ENCODE measurements around the gene KDM3A.

The KDM3A gene

GRCh38 chr2:86440631-86441391, at the start of gene KDM3A:
Gene KDM3A, plus strand, starts transcription at chr2:86441371. Its CDS starts 677 bp downstream, at chr2:86442048.
- peak; percentile 97 for DNase-seq

GRCh38 chr2:86392873-86393518, 48.2 kb upstream of the KDM3A start:
- DNase-seq: no peak

- no peak for DNase-seq
These were observed 47.4 kb upstream of the KDM3A start for GRCh38 chr2:86393521-86394491.

- peak; percentile 2 for DNase-seq
These were observed 44.8 kb upstream of the KDM3A start for GRCh38 chr2:86396291-86396785.

GRCh38 chr2:86397986-86398385, 43.2 kb upstream of the KDM3A start:
- no peak for DNase-seq

GRCh38 chr2:86398500-86399474, 42.4 kb upstream of the KDM3A start:
- no peak for DNase-seq

GRCh38 chr2:86400321-86400720, 40.9 kb upstream of the KDM3A start:
- no peak for DNase-seq

GRCh38 chr2:86410581-86410980, 30.6 kb upstream of the KDM3A start:
- DNase-seq: no peak

- no peak for DNase-seq
These were observed 29.8 kb upstream of the KDM3A start for GRCh38 chr2:86411396-86411795.

GRCh38 chr2:86412007-86412406, 29.2 kb upstream of the KDM3A start:
- DNase-seq: no peak

- no peak for DNase-seq
These were observed 27.7 kb upstream of the KDM3A start for GRCh38 chr2:86413296-86414094.

- no peak for DNase-seq
These were observed 26.2 kb upstream of the KDM3A start for GRCh38 chr2:86414996-86415395.

GRCh38 chr2:86416146-86416545, 25.0 kb upstream of the KDM3A start:
- no peak for DNase-seq

GRCh38 chr2:86417961-86418360, 23.2 kb upstream of the KDM3A start:
- no peak for DNase-seq

- no peak for DNase-seq
These were observed 20.3 kb upstream of the KDM3A start for GRCh38 chr2:86420913-86421312.

GRCh38 chr2:86426271-86426670, 14.9 kb upstream of the KDM3A start:
- no peak for DNase-seq

- DNase-seq: no peak
These were observed 11.8 kb upstream of the KDM3A start for GRCh38 chr2:86429335-86429734.

GRCh38 chr2:86430368-86430767, 10.8 kb upstream of the KDM3A start:
- DNase-seq: no peak

GRCh38 chr2:86433137-86433536, 8.0 kb upstream of the KDM3A start:
- no peak for DNase-seq

GRCh38 chr2:86434290-86434689, 6.9 kb upstream of the KDM3A start:
- DNase-seq: no peak

GRCh38 chr2:86435531-86435930, 5.6 kb upstream of the KDM3A start:
- no peak for DNase-seq
